ENCODE data around the gene DGLUCY. TPM values are rescaled to one million over a fixed set of nuclear protein-coding genes. Genes with fewer than 3 reads are reported as not detected.

Gene DGLUCY
- total and polyA plus RNA-seq, 2 of the 13 experiments (the other 11 are each of a cell fraction or from before 2014, with no cell fraction given) = 14.8 to 36.3 TPM

GRCh38 chr14:91218014-91218413 lies 104.1 kb downstream of the DGLUCY start:
- Histone ChIP-seq H3K27me3 (ENCODE audit: control insufficient read depth in 1 of 2, insufficient read depth in 2 of 2, low read length in 2 of 2) (no peaks in the 10 kb centered on the region), H4K20me1 (ENCODE audit: insufficient read depth, low read length) (no peaks in the 10 kb centered on the region), H3K36me3 (replicated peaks in 1 of 2; ENCODE audit: control insufficient read depth in 1 of 2, insufficient read depth in 2 of 2, low read length in 2 of 2) (peaks cover 8 to 19% of the 10 kb centered on the region in 2 experiments; a peak in 4 of 5 replicates), H2AFZ (ENCODE audit: low read length) (no peak overlapping the region), H3K4me2 (ENCODE audit: low read depth, low read length) (no peak overlapping the region), H3K4me3 (replicated peaks in 1 of 3; ENCODE audit: insufficient read depth in 1 of 3, low read depth in 2 of 3, low read length in 3 of 3) (no peak overlapping the region), H3K9ac (ENCODE audit: insufficient read depth, low read depth, low read length) (no peak overlapping the region), H3K9me3 (ENCODE audit: low read length) (no peaks in the 10 kb centered on the region), H3K27ac (ENCODE audit: extremely low read length, insufficient read depth, low read length) (no peak overlapping the region), H3K4me1 (ENCODE audit: insufficient read depth, low read length) (no peaks in the 10 kb centered on the region), H3K79me2 (ENCODE audit: insufficient read depth, low read length) (no peaks in the 10 kb centered on the region)
- FAIRE-seq (no peak), ATAC-seq (no peak), DNase-seq (ENCODE audit: low spot score) (no peak)
- in situ Hi-C loops (cut with HindIII; ENCODE audit: extremely low pct_ligation_motif_present, low pct_unique_long_range_greater_than_20kb) = no loop called here
- intact Hi-C loops (cut with micrococcal nuclease; ENCODE audit: unreplicated experiment) = no loop called here
- 92% methylated on average over 4 of the region's 4 CpGs for WGBS (ENCODE audit: low lambda C conversion rate)
- ChIA-PET POLR2A (no interaction called here), CTCF (ENCODE audit: low intra/inter-chr PET ratio, low total read pairs) (no interaction called here)
- no TSS peak for BruUV-seq (replicated peaks)
- TF ChIP-seq ZNF12 (CRISPR knock-in tag; IDR thresholded peaks at IDR 0.05) (no peak), ZNF232 (CRISPR knock-in tag; IDR thresholded peaks at IDR 0.05; ENCODE audit: borderline replicate concordance) (no peak), ISL2 (CRISPR knock-in tag; IDR thresholded peaks at IDR 0.05) (no peak), ZFP41 (CRISPR knock-in tag; IDR thresholded peaks at IDR 0.05; ENCODE audit: borderline replicate concordance) (no peak), GZF1 (CRISPR knock-in tag; IDR thresholded peaks at IDR 0.05) (no peak), KLF6 (CRISPR knock-in tag; IDR thresholded peaks at IDR 0.05) (no peak), ZNF512 (CRISPR knock-in tag; IDR thresholded peaks at IDR 0.05) (no peak), ZHX2 (IDR thresholded peaks at IDR 0.05; ENCODE audit: low read depth) (no peak), ZHX2 (CRISPR knock-in tag; IDR thresholded peaks at IDR 0.05; ENCODE audit: borderline replicate concordance) (no peak), CSRNP1 (CRISPR knock-in tag; IDR thresholded peaks at IDR 0.05) (no peak), ZFX (CRISPR knock-in tag; IDR thresholded peaks at IDR 0.05; ENCODE audit: low read depth) (no peak), ZGPAT (CRISPR knock-in tag; IDR thresholded peaks at IDR 0.05) (no peak), ZBTB7A (CRISPR knock-in tag; IDR thresholded peaks at IDR 0.05) (no peak), NCOA1 (CRISPR knock-in tag; IDR thresholded peaks at IDR 0.05) (no peak), MED8 (CRISPR knock-in tag; IDR thresholded peaks at IDR 0.05; ENCODE audit: insufficient replicate concordance) (no peak), PPARG (CRISPR knock-in tag; conservative IDR thresholded peaks at IDR 0.05) (no peak)

Data from HepG2 (cell line).